Measurements from ENCODE around the gene VSTM2B. TPM values are rescaled to one million over a fixed set of nuclear protein-coding genes. Genes with fewer than 3 reads are reported as not detected.

VSTM2B gene
- total and polyA plus RNA-seq, 2 of the 4 experiments (the other 2 are of a cell fraction), result not detected

- Histone ChIP-seq H2AK5ac (ENCODE audit: low read depth, low read length) (no peak overlapping the region), H3K27me3 (ENCODE audit: control insufficient read depth, insufficient read depth, low read length) (no peaks in the 10 kb centered on the region), H4K5ac (ENCODE audit: low read depth, low read length) (no peak overlapping the region), H2BK20ac (ENCODE audit: low read depth, low read length) (no peak overlapping the region), H3K9me3 (ENCODE audit: control insufficient read depth, insufficient read depth, low read length) (peaks cover 7% of the 10 kb centered on the region; the same call in 1 of the 2 replicates), H3K23ac (ENCODE audit: low read depth, low read length) (no peak overlapping the region), H2AFZ (replicated peaks; ENCODE audit: low read length, poor library complexity) (no peak overlapping the region), H4K91ac (ENCODE audit: insufficient read depth, low read depth, low read length) (no peak overlapping the region), H3K4ac (ENCODE audit: low read depth, low read length) (no peak overlapping the region), H3K27ac (ENCODE audit: insufficient read depth, low read length) (no peak overlapping the region), H3K36me3 (ENCODE audit: control insufficient read depth, insufficient read depth, low read length) (no peaks in the 10 kb centered on the region), H2BK15ac (ENCODE audit: low read depth, low read length) (no peak overlapping the region), H3K79me1 (ENCODE audit: low read depth in 1 of 2, low read length in 2 of 2) (no peaks in the 10 kb centered on the region), H4K20me1 (ENCODE audit: insufficient read depth, low read length) (no peaks in the 10 kb centered on the region), H4K8ac (ENCODE audit: low read depth in 2 of 2, low read length in 2 of 2) (no peak overlapping the region), H3K56ac (ENCODE audit: extremely low read depth, insufficient read depth, low read length) (no peak overlapping the region), H3K4me2 (ENCODE audit: low read depth, low read length) (no peak overlapping the region), H3K4me1 (ENCODE audit: control insufficient read depth, insufficient read depth, low read length) (no peaks in the 10 kb centered on the region), H2BK5ac (ENCODE audit: low read depth, low read length, poor library complexity, severe bottlenecking) (no peak overlapping the region), H3K9ac (ENCODE audit: low read depth, low read length) (no peak overlapping the region), H3K18ac (ENCODE audit: low read depth, low read length) (no peak overlapping the region), H3K4me3 (ENCODE audit: insufficient read depth, low read depth, low read length) (no peak overlapping the region), H3K14ac (replicated peaks; ENCODE audit: low read depth, low read length) (no peak overlapping the region), H2BK120ac (ENCODE audit: low read depth, low read length) (no peak overlapping the region), H2AK9ac (replicated peaks; ENCODE audit: low read depth, low read length, poor library complexity) (no peak overlapping the region), H3K9me1 (ENCODE audit: insufficient read depth, low read length) (no peaks in the 10 kb centered on the region)
- DNase-seq (no peak), ATAC-seq (ENCODE audit: low read depth) (no peak)
- dilution Hi-C loops (cut with HindIII; ENCODE audit: low sequenced_read_pairs, unreplicated experiment) (no loop called here), in situ Hi-C loops (cut with MboI; ENCODE audit: low sequenced_read_pairs) (no loop called here), intact Hi-C loops (cut with micrococcal nuclease) (loop anchor here (10.0 kb wide), 1 partner anchor 115 kb away; no protein-coding TSS in a partner anchor)
- no peak for TF ChIP-seq NFE2L2 (IDR thresholded peaks at IDR 0.05; ENCODE audit: low read depth, low read length)
- no peak for TF ChIP-seq BHLHE40 (IDR thresholded peaks at IDR 0.05; ENCODE audit: low read depth, low read length)
- TF ChIP-seq RAD21 (IDR thresholded peaks at IDR 0.05; ENCODE audit: low read length), result no peak
- no peak for TF ChIP-seq MXI1 (IDR thresholded peaks at IDR 0.05; ENCODE audit: borderline replicate concordance, low read depth, low read length)
- no peak for TF ChIP-seq RCOR1 (IDR thresholded peaks at IDR 0.05; ENCODE audit: insufficient replicate concordance, low read length)
- TF ChIP-seq, protein P1, sequence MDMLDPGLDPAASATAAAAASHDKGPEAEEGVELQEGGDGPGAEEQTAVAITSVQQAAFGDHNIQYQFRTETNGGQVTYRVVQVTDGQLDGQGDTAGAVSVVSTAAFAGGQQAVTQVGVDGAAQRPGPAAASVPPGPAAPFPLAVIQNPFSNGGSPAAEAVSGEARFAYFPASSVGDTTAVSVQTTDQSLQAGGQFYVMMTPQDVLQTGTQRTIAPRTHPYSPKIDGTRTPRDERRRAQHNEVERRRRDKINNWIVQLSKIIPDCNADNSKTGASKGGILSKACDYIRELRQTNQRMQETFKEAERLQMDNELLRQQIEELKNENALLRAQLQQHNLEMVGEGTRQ (IDR thresholded peaks at IDR 0.05; ENCODE audit: low read depth, low read length), result no peak
- TF ChIP-seq ELK1 (IDR thresholded peaks at IDR 0.05; ENCODE audit: borderline replicate concordance, low read depth, low read length), result no peak
- TF ChIP-seq MAFK (IDR thresholded peaks at IDR 0.05; ENCODE audit: low read depth, low read length), result no peak
- TF ChIP-seq RFX5 (IDR thresholded peaks at IDR 0.05; ENCODE audit: low read depth, low read length), result no peak
- no peak for TF ChIP-seq FOS (IDR thresholded peaks at IDR 0.05; ENCODE audit: low read depth, low read length)
- TF ChIP-seq, protein P2, sequence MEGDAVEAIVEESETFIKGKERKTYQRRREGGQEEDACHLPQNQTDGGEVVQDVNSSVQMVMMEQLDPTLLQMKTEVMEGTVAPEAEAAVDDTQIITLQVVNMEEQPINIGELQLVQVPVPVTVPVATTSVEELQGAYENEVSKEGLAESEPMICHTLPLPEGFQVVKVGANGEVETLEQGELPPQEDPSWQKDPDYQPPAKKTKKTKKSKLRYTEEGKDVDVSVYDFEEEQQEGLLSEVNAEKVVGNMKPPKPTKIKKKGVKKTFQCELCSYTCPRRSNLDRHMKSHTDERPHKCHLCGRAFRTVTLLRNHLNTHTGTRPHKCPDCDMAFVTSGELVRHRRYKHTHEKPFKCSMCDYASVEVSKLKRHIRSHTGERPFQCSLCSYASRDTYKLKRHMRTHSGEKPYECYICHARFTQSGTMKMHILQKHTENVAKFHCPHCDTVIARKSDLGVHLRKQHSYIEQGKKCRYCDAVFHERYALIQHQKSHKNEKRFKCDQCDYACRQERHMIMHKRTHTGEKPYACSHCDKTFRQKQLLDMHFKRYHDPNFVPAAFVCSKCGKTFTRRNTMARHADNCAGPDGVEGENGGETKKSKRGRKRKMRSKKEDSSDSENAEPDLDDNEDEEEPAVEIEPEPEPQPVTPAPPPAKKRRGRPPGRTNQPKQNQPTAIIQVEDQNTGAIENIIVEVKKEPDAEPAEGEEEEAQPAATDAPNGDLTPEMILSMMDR (conservative IDR thresholded peaks at IDR 0.05; ENCODE audit: low read depth, low read length), result no peak
- no peak for TF ChIP-seq CEBPB (IDR thresholded peaks at IDR 0.05; ENCODE audit: low read depth, low read length)
- TF ChIP-seq POLR2A (IDR thresholded peaks at IDR 0.05; ENCODE audit: low read depth, low read length), result no peak
- no peak for TF ChIP-seq SMC3 (IDR thresholded peaks at IDR 0.05; ENCODE audit: low read depth, low read length)
- no peak for TF ChIP-seq CHD1 (IDR thresholded peaks at IDR 0.05; ENCODE audit: low read depth, low read length)
- no peak for TF ChIP-seq MAZ (IDR thresholded peaks at IDR 0.05; ENCODE audit: borderline replicate concordance, low read depth, low read length)
- ChIA-PET CTCF (no interaction called here), POLR2A (ENCODE audit: unreplicated experiment) (no interaction called here)
- BruUV-seq (replicated peaks), result no TSS peak
- WGBS, 2 experiments (ENCODE audit: extremely low coverage in 2 of 2, insufficient read length in 1 of 2), result 0% methylated on average over 1 of the region's 3 CpGs; no CpG with 5 or more reads in 1 of the 2 experiments
Observed at GRCh38 chr19:29479941-29480340, 45.9 kb upstream of the VSTM2B start.

All from IMR-90 (cell line).